GM18870 (cell line): Measurements from ENCODE around the gene MTFR2.

Source experiments
- ATAC-seq: cut with Tn5 transposase; IDR thresholded peaks from one replicate; pipeline ENCODE4 v1.9.1; 2021; ENCODE audit warnings: moderate library complexity; ENCODE audit not compliant: unreplicated experiment

Gene MTFR2

DNA sequence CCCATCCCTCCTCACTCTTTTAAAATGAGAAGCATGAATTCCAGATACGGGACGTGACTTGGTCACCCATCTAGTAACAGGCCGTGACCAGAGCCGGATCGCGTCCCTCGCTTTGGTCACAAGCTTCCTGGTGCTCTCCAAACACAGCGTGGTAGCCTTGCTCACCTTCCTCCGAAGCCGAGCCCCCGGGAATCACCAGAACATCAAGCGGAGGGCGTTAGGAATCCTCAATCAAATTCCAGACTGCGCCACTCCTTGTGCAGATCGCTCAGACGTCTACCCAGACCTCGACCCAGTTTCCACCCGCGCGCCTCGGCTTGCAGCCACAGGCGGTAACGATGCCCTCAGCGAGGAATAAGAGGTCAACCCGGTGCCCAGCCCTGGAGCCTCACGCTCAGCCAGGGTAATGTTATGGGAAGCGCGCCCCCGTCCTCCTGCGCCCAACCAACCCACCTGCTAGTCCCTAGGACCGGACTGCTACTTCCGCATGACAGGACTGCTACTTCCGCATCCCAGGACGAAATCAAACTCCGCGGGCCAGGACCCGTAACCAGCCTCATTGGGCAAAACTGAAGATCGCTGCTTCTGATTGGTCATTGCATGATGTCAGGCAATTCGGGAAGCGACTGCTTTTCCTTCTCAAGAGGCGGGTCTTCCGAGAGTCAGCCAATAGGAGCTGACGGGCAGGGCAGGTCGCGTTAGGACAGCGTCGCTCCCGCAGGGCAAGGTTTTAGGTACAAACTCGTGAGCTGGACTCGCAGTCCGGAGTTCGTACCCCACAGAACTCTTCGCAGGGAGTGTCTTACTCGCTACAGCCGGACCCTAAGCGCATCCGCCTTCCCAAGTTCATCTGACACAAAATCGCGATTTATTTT is at the start of gene MTFR2:
Gene MTFR2, minus strand, starts transcription at position 501 of the 875 bp plus-strand sequence. CDS start 1,212 bp downstream, outside the sequence.
- ATAC-seq: peak; percentile 96

DNA sequence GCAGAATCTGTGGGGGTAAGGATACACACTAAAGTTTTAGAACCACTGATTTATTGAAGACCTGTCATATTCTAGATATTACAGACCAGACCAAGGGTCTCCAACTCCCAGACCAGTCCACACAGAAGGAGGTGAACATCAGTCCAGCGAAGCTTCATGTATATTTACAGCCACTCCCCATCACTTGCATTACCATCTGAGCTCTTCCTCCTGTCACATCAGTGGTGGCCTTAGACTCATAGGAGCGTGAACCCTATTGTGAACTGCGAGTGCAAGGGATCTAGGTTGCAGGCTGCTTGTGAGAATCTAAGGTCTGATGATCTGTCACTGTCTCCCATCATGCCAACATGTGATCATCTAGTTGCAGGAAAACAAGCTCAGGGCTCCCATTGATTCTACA is 44.5 kb upstream of the MTFR2 start:
- ATAC-seq: no peak

GRCh38 chr6:136290410-136291010 is 40.4 kb upstream of the MTFR2 start:
- peak; percentile 13 for ATAC-seq

DNA sequence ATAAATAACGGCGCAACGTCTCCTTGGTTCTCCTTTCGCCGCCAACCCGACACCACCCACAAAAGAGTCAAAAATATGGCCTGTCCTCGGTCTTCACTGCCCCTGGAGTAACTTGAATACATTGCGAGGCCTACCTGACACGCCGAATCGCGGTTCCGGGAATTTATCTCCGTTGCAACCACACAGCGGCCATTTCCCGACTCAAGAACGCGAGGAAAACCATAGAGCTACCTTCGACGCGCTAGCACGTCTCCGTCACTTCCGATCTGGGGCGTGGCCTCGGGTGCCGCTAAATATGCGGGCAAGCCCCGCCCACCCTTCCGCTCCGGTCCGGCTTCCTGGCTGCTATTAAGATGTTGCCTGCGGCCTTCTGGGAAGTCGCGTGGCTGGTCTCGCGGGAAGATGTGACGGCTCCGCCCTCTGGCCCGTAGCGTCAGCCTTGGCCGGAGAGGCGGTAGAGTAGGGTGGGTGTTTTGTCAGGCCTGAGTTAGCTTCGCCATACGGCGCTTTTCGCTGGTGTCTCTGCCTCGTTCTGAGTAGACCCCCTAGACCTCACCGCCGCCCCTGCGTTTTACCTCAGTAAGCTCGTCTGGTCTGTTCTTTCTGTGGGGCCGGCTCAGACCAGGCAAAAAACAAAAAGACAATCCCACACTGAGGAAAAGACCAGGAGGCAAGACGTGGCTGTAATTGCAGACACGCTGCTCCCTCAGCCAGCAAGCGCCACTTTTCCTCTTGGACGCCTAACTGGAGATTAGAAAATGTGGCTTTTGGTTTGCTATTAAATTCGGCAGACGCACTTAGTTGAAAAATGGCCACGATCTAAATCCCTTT is 39.7 kb upstream of the MTFR2 start, which contains the start of gene BCLAF1:
Gene BCLAF1, minus strand, starts transcription at position 268 of the 831 bp plus-strand sequence. CDS start 9,980 bp downstream, outside the sequence.
- peak; percentile 95 for ATAC-seq

- no peak for ATAC-seq
Measured at GRCh38 chr6:136289327-136289578, 39.1 kb upstream of the MTFR2 start.

GRCh38 chr6:136288566-136289326 is 38.6 kb upstream of the MTFR2 start:
- peak; percentile 31 for ATAC-seq

DNA sequence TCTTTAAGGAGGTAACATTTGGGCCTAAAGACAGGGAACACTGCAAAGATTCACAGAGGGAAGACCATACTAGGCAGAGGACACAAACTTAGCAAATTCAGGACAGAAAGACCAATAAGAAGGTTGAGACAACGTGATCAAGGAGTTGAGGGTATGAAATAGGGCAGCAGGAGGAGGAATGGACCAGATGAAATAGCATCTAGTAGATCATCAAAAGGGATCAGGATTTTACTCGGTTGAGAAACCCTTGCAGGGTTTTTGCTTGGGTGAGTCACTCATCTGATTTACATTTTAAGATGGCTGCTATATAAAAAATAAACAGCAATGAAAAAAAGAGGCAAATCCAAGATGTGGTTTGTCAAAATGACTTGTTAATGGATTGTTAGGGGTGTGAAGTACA is 34.8 kb upstream of the MTFR2 start:
- ATAC-seq: no peak

- ATAC-seq: no peak
Measured at GRCh38 chr6:136282906-136283305, 32.8 kb upstream of the MTFR2 start.

DNA sequence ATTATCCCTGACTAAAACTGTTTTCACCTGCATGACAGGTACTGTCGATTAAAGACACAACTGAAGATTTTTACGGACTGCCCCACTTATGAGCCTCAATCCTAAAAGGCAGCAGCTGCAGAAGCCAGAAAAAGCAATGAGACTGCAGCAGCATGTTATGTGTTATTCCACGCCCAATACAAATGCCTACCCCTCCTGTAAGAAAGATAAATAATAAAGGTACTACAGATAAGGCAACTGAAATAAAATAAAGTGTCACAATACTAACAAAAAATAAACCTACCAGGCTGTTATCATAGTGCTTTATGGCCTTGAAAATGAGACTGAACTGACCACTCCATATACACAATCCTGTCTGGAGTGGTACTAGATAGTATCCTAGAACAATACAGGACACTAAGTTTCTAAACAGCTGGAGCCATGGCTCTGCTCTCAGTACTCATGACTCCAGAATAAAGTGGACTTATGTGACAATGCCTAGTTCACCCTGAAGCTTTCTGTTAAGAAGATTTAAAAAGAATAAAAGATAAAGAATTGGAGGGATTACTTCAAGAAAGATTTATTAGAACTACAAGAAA is 30.0 kb upstream of the MTFR2 start:
- ATAC-seq: no peak

DNA sequence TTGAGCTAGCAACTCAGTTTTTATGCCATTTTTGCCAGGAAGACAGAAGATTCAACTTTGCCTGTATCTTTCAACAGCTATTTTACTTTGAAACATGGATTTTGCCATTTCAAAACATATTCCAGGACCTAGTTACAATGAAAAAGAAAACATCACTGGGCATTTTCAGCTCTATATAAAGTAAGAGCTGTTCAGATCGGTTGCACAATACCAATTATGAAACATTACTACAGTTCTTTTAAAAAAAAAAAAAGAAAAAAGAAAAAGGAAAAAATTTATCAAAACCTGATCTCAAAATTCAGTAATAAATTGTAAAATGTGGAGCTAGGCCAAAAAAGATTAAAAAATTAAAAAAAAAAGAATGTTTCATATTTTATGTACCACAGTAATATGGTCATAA is 24.0 kb upstream of the MTFR2 start:
- ATAC-seq: no peak

DNA sequence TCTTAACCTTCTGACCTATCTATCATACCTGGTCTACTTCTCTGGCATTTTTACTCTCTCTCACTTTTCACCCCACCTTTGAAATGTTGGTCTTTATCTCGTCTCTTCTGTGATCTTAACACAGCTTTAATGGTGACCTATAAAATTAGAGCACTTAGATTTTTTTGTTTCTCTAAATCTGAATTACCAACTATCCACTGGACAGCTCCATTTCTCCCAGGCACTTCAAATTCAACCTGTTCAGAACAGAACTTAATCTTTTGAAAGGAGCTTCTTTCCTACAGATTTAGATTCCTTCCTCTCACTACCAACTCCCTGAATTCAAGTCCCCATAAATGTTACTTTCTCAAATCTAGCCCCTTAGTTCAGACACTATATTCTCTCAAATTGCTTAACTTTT is 15.0 kb upstream of the MTFR2 start:
- no peak for ATAC-seq

GRCh38 chr6:136262940-136263339 is 12.8 kb upstream of the MTFR2 start:
- no peak for ATAC-seq

- no peak for ATAC-seq
Measured at GRCh38 chr6:136254851-136255466, 4.8 kb upstream of the MTFR2 start.

- ATAC-seq: no peak
Measured at GRCh38 chr6:136253734-136254133, 3.6 kb upstream of the MTFR2 start.

DNA sequence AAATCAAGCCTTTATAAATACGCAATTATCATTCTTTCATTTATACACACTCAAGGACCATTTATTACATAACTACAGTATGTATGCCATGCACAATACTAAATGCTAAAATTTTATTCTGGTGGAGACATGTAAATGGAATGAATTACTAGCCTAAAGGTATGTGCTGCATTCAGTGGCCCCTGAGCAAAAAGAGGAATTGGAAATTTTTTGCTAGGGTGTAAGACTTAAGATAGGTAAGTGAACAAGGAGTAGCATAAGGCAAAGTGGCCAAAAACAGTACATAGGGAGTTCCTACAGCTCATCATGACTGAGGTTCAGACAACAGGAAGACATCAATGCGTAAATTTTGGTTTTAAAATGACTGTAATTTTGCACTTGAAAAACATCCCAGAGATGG is 2.3 kb upstream of the MTFR2 start:
- ATAC-seq: no peak

DNA sequence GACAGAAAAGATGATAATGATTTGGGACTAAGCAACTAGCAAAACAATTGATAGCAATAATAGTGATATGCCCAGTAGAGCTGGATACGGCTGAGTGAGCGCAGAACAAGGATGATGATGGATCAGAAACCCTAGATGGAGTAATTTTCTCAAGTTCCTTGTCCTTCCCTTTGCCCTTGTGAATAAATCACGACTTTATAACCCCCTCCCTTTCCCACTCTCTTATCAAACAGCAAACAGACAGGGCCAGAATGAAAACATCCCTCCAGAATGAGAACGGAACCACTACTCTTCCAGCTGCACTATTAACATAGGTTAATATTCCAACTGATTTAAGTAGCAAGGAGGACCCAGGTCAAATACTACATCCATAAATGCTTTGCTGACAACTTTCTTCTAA is 1.3 kb upstream of the MTFR2 start:
- no peak for ATAC-seq

- peak; percentile 7 for ATAC-seq
Measured at GRCh38 chr6:136250686-136251008, 536 bp upstream of the MTFR2 start.

DNA sequence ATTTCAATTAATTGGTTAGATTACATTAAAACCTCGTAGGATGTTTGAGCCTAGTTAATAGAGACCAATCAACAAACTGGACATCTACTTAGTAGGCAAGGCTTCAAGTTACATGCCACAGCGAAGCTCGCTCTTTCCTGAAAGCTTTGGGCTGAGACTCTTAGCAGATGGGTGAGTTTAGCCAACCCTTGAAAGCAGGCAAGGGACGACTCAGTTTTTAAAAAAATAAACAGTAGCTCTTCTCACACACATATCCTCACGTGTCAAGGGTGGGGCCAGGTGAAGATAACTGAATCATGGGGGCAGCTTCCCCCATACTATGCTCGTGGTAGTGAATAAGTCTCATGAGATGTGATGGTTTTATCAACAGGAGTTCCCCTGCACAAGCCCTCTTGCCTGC is 775 bp downstream of the MTFR2 start:
- ATAC-seq: no peak

DNA sequence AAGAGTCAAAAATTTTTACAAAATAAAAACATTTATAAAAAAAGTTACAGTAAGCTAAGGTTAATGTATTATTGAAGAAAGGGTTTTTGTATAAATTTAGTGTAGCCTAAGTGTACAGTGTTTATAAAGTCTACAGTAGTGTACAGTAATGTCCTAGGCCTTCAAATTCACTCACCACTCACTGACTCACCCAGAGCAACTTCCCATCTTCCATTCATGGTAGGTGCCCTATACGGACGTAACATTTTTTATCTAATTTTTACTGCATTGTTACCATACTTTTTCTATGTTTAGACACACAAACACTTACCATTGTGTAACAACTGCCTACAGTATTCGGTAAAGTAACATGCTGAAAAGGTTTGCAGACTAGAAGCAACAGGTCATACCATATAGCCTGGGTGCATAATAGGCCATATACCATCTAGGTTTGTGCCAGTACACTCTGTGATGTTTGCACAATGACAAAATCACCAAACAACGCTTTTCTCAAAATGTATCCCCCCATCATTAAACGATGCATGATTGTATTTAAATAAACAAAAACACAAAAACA is 6.0 kb downstream of the MTFR2 start:
- no peak for ATAC-seq
